Epithelial cell of esophagus (primary cell): ENCODE results near the gene DDX19B.
"Not testable (repeated sequence)": the region's sequence is repeated elsewhere in the genome, so short reads cannot be mapped to it uniquely, and the experiment has no call there.

Experiments
- DNase-seq: peaks from one replicate; pipeline ENCODE4 v3.0.0; 2010; ENCODE audit warnings: low read depth
- H3K4me3 ChIP-seq: 2 replicates; pipeline ENCODE4 v1.5.1; 2011; ENCODE audit warnings: mild to moderate bottlenecking, low read length, control low read depth
- TF ChIP-seq, protein P1 (sequence below): IDR thresholded peaks from 2 replicates; pipeline ENCODE4 v1.5.1; 2011; ENCODE audit warnings: low read depth, mild to moderate bottlenecking, low read length, control low read depth, inconsistent platforms; ENCODE audit not compliant: insufficient read depth; ENCODE audit errors: missing control alignments

The DDX19B gene

DNA sequence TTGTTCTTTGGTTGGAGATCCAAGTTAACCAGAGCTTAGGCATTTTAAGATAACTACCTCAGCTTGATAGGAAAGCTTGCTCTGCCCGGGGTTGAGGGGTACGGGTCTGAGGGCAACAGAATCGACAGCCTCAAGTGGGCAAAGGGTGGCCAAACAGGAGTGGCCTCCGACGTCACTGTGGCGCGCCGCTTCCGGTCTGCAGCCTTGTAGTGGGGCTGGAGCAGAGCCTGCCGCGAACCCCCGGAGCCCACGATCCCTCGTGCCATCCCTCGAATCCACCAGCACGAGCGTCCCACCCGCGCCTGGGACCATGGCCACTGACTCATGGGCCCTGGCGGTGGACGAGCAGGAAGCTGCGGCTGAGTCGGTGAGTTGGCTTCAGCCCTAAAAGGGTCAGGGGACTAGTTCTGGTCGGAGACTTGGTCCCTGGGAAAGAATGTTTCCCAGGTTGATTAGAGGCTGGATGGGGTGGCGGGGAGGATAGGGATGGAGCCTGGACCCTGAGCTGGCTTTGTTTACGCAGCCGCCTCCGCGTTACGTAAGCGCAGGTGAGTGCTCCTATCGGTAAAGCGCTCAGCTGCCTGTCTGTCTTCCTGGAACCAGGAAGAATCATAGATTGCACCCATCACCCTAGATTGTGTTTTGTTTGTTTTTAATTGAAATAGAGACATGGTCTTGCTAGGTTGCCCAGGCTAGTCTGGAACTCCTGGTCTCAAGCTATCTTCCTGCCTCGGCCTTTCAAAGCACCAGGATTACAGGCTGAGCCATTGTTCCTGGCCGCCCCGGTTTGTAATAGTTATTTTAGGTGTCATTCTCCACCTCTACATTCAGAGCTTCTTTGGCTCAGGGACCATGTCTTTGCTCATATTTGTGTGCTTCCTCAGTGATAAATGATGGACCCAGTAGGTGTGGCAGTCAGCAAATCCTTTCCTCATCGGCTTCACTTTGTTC is at the start of gene DDX19B:
DDX19B (plus strand) TSS at position 199 of the 951 bp plus-strand sequence; CDS start at position 311, 112 bp downstream.
- H3K4me3 ChIP-seq = peak within 1 kb of the TSS; percentile 90
- TF ChIP-seq, protein P1, sequence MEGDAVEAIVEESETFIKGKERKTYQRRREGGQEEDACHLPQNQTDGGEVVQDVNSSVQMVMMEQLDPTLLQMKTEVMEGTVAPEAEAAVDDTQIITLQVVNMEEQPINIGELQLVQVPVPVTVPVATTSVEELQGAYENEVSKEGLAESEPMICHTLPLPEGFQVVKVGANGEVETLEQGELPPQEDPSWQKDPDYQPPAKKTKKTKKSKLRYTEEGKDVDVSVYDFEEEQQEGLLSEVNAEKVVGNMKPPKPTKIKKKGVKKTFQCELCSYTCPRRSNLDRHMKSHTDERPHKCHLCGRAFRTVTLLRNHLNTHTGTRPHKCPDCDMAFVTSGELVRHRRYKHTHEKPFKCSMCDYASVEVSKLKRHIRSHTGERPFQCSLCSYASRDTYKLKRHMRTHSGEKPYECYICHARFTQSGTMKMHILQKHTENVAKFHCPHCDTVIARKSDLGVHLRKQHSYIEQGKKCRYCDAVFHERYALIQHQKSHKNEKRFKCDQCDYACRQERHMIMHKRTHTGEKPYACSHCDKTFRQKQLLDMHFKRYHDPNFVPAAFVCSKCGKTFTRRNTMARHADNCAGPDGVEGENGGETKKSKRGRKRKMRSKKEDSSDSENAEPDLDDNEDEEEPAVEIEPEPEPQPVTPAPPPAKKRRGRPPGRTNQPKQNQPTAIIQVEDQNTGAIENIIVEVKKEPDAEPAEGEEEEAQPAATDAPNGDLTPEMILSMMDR = peak; percentile 15
- peak; percentile 76 for DNase-seq

DNA sequence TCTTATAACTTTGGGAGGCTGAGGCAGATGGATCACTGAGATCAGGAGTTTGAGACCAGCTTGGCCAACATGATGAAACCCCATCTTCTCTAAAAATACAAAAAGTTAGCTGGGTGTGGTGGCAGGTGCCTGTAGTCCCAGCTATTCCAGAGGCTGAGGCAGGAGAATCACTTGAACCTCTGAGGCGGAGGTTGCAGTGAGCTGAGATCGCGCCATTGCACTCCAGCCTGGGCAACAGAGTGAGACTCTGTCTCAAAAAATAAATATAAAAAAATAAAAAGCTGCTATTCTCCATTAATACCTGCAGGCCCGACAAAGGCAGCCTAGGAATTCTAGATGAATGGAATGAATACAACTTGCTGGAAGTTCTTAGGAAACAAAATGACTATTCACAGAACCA is 49.3 kb upstream of the DDX19B start:
- DNase-seq = not testable (repeated sequence)
- peak overlapping the region; percentile 39 for H3K4me3 ChIP-seq

DNA sequence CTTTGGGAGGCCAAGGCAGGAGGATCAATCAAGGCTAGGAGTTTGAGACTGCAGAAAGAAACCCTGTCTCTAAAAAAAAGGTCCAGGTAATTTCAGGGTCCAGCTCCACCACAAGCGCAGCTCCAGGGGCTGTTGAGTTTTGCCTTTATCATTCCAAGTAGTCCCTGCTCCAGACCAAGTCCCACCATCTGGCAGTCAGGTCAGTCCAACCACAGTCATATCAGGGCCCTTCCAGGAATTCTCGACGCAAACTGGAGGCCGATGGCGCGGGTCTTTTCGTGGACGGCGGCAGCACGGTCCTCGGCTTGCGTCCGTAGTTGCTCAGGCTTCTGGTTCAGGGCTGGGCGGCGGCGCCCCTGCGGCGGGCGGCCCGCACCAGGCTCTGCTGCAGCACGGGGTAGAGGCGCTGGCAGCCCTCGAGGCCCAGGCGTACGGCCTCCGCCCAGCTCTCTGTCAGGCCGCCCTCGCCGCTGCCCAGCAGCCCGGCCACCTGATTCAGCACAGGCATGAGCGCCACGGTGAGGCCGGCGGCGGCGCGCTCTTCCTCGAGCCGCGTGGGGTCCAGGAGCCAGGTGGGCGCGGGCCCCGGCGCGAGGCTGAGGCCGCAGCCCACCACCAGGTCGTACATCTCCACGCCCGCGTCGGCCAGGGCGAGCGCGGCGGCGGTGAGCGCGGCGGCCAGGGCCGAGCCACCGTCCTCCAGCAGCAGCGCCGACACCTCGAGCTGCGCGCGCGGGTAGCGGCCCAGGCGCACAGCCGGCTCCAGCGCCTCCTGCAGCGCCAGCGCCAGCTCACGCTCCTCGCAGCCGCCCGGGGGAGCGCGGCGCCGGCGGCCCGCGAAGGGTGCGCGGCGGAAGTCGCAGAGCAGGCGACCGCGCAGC is 48.0 kb upstream of the DDX19B start:
- H3K4me3 ChIP-seq = peak overlapping the region; percentile 59
- TF ChIP-seq, protein P1 = no peak
- DNase-seq = peak; percentile 62

DNA sequence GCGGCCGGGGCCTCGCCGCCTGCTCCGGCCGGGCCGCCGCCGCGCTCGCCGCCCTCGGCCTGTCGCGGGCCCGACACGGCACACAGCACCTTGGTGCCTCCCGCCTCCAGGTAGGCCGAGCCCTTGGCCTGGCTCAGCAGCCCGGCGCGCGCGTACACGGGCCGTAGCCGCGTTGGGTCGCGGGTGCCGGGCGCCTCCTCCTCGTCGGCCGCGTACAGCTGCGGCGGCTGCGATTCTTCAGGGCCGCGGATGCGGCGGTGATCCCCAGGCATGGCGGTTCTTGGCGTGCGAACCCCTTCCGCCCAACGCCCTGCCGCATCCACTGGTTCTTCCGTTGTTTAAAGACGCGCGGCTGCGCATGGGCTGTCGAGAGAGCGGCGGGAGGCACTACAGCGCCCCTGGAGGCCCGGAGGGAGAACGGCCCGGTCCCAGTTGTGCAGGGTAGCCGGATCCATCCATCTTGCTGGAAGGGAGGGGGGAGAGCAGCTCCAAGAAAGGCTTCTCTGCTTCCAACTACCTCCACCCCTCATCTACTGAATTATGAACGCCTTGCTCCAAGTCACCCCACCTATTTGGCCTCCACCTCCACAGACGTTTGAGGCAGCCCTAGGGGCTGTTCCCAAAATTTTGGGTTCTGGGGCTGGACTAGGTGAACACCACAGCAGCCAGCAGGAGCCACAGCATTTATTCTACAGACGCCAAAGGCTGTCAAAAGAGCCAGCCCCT is 47.2 kb upstream of the DDX19B start, which contains the start of gene EXOSC6:
EXOSC6 (minus strand) TSS at position 312 of the 726 bp plus-strand sequence; CDS start at position 272, 40 bp downstream.
- DNase-seq = peak; percentile 96
- TF ChIP-seq, protein P1 = peak; percentile 89
- H3K4me3 ChIP-seq = peak within 1 kb of the TSS; percentile 59

DNA sequence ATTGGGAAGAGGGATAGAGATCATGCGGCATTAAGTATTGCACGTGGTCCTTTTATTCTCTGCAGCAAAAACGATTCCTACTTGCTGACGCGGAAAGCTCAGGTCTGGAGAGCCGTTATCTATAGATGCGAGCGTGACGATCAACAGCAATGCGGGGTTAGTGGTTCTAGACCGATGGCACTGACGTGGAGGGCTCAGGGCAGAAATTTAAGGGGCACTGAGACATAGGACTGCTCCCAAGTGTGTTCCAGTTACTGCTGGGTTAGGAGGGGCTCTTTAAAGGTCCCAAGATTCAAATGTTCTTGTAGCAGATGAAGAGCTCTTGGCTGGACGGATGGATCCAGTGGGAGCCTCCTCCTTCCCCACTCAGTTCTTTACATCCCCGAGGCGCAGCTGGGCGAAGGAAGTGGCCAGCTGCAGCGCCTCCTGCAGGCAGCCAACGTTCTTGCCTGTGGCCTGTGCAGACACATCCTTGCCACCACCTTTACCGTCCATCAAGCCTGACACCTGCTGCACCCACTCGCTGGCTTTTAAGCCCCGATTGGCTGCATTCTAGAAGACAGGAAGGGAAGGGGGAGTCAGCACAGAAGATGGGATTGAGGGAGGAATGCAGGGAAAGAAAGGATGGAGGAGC is 46.5 kb upstream of the DDX19B start:
- TF ChIP-seq, protein P1 = peak; percentile 57
- H3K4me3 ChIP-seq = no peak overlapping the region
- DNase-seq = peak; percentile 46

DNA sequence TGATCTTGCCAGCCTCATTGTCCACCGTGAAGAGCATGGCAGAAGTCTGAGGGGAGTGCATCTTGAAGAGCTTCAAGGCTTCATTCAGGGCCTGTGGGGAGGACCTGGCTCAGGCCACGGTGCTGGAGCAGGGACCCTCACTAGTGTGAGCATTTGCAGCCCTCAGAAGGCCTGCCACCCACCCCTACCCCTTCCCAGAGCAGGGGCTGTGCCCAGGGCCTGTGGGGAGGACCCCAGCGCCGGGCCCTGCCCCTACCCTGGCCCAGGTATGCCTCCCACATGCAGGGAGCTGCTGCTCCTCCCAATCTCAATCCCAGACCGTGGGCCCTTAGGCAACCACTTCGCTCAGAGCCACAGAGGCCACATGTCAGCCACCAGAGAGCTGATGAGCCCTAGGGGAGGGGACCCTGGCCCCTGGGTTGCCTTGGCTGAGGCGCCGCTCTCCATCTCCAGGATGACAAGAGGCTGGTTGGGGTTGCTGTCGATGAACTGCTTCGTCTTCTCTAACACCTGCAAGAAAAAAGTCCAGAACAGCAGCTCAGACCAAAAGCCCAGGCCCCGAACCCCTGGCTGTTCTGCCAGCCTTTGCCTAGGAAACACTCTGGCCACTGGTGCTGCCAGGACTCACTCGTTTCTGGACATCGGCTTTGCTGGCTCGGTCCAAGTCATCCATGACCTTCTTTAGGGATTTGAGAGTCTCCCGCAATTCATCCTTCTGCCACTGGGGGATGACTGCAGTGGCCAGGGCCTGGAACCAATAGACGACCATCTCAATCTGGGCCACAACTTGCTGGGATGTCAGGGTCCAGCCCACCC is 45.5 kb upstream of the DDX19B start:
- DNase-seq = peak; percentile 58
- TF ChIP-seq, protein P1 = peak; percentile 68
- no peak overlapping the region for H3K4me3 ChIP-seq
